NCI-H1436 treated with DMSO at 0.1 percent for 48 hours (cell line): Measurements from ENCODE around the gene MSRB2.
"Not testable (repeated sequence)": the region's sequence is repeated elsewhere in the genome, so short reads cannot be mapped to it uniquely, and the experiment has no call there.

Source experiments
- DNase-seq: peaks from one replicate; lab custom pipeline; 2025; lab: John Stamatoyannopoulos, UW

MSRB2 gene

DNA sequence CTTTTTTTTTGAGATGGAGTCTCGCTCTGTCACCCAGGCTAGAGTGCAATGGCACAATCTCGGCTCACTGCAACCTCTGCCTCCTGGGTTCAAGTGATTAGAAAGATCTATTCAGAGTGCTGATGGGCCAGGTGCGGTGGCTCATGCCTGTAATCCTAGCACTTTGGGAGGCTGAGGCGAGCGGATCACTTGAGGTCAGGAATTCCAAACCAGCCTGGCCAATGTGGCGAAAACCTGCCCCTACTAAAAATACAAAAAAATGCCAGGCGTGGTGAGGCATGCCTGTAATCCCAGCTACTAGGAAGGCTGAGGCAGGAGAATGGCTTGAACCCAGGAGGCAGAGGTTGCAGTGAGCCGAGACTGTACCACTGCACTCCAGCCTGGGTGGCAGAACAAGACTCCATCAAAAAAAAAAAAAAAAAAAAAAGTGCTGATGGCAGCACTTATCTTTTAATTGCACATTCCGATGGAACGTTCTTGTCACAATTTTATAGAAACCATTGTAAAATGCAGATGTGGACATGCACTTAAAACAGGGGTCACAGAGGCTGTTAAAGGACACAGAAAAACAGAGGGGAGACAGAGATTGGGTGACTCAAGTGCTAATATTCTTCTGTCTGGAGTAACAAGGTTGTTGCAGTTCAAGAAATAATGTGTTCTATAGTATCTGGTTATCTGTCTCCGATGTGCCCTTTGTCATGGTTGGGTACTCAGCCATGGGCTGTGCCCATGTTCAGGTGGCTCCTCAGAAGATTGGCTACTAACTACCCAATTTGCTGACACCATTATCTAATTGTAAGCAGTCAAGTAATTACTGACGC, 25.1 kb upstream of the MSRB2 start:
- not testable (repeated sequence) for DNase-seq

DNA sequence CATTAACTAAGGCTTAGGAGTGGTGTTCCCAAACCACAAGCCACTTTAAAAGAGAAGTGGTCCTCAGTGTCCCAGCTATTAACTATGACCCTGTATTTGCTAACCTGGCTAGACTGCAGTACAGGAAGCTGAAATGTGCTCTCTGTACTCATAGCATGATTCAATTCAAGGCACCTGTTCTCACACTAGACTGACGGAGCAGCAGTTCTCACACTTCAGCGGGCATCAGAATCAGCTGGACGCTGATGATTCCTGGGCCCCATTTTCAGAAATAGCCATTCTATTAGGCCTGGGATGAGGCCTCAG, 24.5 kb upstream of the MSRB2 start:
- DNase-seq = peak; percentile 88

- not testable (repeated sequence) for DNase-seq
These were observed 22.8 kb upstream of the MSRB2 start for GRCh38 chr10:23072593-23072992.

GRCh38 chr10:23073527-23073926, 21.9 kb upstream of the MSRB2 start:
- DNase-seq = no peak

GRCh38 chr10:23075672-23076071, 19.7 kb upstream of the MSRB2 start:
- no peak for DNase-seq

DNA sequence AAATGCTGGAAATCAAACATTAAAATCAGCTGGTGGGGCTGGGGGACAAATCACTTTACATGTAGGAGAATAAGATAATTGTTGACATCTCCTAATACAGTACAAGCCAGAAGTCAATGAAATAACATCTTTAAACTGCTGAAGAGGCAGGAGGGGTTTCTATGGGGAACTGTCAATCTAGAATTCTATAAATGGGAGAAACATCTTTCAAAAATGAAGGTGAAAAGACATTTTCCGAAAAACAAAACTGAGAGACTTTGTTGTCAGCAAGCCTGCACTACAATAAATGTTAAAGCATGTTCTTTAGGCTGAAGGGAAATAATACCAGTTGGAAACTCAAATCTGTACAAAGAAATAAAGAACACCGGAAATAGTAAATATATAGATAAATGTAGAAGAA, 17.3 kb upstream of the MSRB2 start:
- no peak for DNase-seq

GRCh38 chr10:23079700-23080099, 15.7 kb upstream of the MSRB2 start:
- DNase-seq = no peak

DNA sequence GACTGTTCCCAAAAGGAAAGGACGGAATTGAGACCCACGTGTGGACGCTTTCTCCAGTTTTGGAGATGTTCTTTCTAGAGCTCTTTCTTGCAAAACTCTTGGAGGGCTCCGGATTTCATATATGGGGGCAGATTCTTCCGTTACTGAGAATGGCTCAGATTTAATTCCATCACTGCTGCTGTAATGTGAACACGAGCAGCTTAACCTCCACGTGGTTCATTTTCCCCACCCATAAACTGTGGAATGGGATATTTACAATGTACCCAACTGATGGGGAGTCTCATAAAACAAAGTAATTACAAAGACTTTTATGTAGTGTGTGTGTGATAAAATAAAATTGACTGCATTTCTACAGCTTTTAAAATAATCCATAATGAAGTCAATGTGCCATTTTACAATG, 15.1 kb upstream of the MSRB2 start:
- DNase-seq = no peak

DNA sequence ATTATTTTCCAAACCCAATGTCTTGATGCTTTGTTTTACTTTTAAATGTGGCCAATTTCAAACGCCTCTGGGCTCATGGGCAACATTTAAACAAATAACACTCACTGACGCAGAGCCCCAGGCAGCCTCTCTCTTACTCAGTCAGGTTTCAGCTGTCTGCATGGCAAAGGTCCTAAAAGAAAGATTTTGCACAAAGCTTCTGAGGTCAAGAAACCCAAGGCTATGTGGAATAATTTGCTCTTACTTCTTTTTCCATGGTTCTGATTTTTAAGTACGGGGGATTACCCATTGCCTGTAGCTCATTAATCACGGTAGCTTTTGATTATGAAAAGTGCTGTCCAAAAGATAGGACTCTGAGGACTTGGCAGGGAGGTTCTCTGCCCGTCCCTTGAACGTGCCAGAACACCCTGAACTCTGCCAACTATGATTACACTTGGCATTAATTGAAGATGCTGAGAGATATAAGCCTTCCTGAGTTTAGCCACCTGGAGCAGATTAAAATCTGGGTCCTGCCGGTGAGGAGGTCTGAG, 14.1 kb upstream of the MSRB2 start:
- DNase-seq = no peak

DNA sequence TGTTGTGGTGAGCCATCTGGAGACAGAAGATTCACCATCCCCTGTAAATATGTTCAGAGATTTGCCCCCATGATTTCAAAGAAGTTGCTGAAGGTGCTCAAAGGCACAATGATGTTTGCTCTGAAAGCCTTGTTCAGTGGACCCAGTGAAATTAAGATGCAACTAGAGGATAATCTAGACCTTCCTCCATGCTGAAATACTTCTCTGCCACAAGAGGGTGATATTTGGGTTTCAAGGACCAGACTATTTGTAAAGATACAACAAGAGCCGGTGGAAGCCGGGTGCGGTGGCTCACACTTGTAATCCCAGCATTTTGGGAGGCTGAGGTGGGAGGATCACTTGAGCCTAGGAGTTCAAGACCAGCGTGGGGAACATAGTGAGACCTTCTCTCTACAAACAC, 13.5 kb upstream of the MSRB2 start:
- no peak for DNase-seq

DNA sequence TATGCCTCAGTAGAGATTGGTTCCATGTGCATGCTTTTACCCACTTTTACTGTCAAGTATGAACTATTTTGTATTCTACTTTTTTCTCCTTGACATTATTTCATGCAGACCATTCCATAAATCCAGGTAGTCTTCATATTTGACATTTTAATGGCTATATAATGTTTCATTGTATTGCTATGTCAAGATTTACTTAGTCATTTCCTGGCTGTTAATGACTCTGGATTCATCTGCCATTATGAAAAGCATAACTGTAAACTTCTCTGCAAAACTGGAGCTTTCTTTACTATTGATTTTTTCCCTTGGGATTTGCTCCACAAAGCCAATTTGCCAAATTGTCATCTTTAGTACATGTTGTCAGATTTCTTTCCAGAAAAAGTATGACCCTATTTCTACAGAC, 6.8 kb upstream of the MSRB2 start:
- DNase-seq = no peak

DNA sequence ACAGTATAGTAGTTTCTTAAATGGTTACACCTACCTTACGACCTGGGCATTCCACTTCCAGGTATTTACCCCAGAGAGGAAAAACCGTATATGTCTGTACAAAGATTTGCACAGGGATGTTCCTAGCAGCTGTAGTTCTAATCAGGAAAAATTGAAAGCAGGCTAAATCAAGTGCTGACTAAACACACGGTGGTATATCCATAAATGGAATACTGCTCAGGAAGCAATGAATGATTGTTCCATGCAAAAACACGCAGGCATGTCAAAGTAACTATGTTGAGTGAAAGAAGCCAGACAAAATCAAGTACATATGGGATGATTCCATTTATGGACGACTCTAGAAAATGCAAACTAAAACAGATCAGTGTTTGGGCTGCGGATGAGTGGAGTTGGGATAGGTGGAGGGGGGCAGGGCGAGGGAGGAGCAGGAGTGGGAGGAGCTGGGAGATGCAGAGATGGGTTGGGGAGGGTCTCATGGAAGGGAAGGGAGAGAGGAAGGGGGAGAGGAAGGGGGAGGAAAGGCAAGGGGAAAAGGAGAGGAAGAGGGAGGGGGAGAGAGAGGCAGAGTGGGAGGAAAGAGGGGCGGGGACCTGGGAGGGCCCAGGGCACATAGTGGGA, 484 bp upstream of the MSRB2 start:
- no peak for DNase-seq

DNA sequence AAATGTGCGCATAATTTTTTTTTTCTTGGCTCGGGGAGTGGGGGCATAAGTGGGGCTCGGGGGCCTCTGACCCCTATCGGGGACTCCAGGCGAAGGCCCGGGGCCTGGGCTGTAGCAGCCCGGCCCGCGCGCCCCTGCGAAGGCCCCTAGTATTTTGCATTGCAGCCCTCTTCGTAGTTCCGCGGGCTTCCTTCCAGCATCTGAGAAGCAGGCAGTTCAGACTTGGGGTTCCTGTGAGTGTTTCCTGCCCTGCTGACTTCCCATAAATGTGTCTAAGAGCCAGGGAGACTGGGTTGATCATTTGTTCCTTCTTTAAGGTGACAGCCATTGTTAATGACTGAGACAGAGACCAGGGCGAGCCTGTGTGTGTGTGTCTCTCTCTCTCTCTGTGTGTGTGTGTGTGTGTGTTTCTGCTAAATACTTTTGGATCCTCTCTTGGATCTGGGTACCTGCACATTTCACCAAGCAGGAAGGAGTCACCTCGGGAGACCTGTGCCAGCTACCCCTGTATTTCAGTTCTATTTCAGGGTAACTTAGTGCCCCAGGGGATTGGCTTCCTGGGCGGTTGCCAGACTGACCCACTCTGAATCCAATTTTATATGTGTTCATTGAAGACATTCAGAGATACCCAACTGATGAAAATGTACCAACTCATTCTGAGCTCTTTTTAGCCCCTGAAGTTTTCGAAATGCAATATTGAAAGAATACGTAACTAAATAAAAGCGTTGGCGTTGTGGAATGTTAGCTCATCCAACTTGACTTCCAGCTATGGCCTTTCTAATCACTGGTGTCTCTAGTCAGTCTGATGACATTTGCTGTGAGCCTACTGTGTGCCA, 805 bp downstream of the MSRB2 start:
- DNase-seq = no peak

GRCh38 chr10:23096802-23097549, 1.6 kb downstream of the MSRB2 start:
- peak; percentile 83 for DNase-seq

GRCh38 chr10:23099079-23099478, 3.7 kb downstream of the MSRB2 start:
- DNase-seq = no peak

- DNase-seq = no peak
These were observed 4.4 kb downstream of the MSRB2 start for GRCh38 chr10:23099816-23100215.

GRCh38 chr10:23100331-23101030, 5.1 kb downstream of the MSRB2 start:
- DNase-seq = no peak

DNA sequence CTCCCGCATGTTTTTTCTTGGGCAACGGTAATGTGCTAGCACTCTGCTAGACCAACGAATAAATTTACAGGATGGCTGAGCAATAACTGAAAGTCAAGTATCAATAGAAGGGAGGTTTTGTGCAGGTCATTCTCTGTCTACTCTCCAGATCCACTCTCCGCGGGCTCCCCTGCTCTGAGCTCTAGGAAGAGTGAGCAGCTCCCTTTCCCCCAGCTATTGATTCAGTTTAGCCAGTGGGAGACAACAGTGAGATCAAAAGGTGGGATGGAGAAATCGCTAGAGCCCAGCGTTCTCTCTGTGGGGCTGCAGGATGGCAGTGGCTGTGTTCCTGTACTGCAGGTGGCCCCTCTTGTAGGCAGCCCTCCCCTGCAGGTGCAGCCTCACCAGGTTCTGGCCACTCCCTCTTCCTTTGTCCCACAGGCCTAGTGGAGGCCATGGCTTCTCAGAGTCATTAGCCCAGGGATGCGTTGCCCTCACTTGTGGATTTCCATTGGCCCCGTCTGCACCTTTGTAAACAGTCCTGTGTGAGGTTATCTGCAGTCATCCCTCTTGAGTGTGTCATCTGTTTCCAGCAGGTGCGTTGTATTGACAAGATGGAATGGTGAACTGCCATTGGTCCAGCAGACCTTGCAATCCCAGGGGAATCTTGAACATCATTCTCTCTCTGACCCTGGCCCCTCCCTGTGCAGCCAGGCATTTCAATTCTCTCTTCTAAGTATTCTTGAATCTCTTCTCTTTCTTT, 11.1 kb downstream of the MSRB2 start:
- peak; percentile 52 for DNase-seq

GRCh38 chr10:23110722-23111516, 15.5 kb downstream of the MSRB2 start:
- no peak for DNase-seq
